GM04504 (cell line): ENCODE results near the gene PTPRN2.
"Not testable (repeated sequence)": the region's sequence is repeated elsewhere in the genome, so short reads cannot be mapped to it uniquely, and the experiment has no call there.

Source experiments
- DNase-seq: peaks from one replicate; pipeline ENCODE4 v3.0.0-alpha.2; 2012; ENCODE audit warnings: low read depth

PTPRN2 gene

DNA sequence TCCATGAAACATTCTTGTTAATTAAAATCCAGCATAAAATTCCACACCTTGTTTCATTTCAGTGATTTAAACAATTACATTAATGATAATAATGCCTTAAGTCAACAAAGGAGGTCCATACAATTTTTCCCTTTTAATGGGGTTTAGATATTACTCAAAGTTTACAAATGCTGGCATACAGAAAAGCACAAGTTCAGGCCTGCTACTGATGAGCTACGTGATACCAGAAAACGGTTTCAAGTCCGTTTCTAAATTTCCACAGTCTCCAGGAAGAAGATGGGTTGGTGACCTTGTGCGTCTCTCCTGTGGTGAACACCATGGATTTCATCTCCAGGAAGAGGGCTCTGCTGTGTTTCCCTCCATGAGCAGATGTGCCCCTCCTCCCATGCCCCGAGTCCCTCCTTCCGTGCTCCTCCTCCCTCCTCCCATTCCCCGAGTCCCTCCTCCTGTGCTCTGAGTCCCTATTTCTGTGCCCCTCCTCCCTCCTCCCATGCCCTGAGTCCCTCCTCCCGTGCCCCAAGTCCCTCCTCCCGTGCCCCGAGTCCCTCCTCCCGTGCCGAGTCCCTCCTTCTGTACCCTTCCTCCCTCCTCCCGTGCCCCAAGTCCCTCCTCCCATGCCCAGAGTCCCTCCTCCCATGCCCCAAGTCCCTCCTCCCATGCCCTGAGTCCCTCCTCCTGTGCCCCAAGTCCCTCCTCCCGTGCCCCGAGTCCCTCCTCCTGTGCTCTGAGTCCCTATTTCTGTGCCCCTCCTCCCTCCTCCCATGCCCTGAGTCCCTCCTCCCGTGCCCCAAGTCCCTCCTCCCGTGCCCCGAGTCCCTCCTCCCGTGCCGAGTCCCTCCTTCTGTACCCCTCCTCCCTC is 201.9 kb downstream of the PTPRN2 start:
- DNase-seq: not testable (repeated sequence)

DNA sequence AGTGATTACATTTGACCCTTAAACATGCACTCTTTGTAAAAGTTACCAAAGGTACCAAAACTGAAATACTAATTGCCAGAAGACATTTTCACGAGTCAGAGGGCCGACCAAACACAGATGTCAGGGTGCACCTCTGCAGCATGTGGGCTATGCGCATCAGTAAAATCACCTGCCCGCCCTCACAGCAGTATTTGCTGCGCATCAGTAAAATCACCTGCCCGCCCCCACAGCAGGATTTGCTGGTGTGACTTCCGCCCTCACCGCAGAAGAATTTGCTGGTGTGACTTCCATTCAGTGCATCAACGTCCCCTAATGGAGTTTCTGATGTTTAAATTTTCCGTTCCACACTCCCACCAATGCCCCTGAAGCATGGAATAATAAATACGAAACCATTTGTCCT is 202.9 kb downstream of the PTPRN2 start:
- no peak for DNase-seq

DNA sequence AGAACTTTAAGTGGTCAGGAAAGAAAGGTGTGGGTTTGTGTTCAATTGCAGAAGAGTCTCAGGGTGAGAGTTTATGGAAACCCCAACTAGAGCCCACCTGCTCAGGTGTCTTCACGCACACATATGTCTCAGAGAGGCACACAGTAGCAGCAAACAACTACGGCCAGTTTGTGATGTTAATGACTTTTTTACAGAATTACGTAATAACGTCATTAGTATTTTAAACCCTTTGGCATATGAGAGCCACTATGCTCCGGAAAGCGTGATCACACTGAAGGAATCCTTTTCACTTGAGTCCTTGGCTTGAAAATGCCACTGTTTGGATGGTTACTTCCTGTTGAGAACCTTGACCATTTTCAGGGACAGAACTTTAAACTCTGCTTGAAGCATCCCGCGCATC is 204.0 kb downstream of the PTPRN2 start:
- DNase-seq: no peak

DNA sequence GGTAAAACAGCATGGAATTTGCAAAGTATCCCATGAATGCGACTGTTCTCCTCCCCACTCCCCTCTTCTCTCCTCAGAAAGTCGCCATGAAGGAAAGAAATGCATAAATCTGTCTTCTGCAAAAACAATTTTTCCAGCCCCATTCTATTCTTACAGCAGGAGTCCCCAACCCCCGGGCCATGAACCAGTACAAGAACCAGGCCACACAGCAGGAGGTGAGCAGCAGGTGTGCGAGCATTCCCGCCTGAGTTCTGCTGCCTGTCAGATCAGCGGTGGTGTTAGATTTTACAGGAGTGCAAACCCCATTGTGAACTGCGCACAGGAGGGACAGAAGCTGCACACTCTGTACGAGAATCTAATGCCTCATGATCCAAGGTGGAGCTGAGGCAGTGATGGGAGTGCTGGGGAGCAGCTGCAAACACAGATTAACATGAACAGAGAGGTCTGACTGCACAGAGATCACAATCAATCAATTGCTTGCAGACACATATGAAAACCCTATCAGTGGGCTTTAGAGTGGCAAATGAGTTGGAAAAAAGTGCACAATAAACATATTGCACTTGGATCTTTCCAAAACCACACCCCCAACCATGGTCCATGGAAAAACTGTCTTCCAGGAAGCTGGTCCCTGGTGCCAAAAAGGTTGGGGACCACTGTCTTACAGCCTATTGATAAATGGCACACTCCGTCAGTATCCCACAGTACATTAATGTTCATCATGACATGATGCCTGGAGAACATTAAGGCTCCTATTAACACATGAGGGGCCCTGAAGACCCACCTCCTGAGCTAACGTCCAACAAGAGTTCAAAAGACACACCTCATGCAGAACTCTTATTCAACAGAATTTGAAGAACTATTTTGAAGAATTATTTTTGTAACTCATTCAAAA is 205.0 kb downstream of the PTPRN2 start:
- no peak for DNase-seq

DNA sequence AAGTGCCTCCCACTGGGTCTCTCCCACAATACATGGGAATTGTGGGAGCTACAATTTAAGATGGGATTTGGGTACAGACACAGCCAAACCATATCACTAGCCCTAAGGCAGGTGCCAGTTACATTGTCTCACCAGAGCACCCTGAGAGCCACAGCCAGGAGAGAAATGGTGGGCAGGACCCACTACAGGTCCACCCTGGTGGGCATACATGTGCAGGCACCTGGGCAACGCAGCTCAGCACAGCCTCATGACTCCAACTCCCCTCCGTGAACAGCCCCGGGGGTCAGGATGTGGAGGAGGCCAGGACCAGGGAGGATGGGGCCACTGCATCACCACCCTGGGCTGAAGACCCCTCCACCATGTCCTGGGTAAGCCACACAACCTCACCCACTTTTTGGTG is 205.7 kb downstream of the PTPRN2 start:
- no peak for DNase-seq

DNA sequence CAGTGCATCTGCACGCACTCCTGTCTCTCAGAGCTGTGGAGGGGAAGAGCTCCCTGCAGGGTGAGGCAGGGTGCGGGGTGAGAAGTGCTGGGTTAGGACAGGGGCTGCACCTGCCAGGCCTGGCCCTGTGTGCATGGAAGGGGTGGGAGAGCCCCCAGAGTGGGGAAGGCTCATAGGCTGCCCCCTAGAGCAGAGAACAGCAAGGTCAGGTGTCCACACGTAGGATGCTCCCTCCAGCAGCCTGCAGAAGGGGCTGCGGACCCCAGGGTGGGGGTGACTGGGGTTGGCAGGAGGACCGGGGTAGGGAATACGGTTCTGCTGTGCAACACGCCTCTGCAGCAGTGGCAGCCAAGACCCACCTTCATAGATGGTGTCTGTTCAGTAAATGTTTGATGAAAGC is 208.6 kb downstream of the PTPRN2 start:
- DNase-seq: no peak

DNA sequence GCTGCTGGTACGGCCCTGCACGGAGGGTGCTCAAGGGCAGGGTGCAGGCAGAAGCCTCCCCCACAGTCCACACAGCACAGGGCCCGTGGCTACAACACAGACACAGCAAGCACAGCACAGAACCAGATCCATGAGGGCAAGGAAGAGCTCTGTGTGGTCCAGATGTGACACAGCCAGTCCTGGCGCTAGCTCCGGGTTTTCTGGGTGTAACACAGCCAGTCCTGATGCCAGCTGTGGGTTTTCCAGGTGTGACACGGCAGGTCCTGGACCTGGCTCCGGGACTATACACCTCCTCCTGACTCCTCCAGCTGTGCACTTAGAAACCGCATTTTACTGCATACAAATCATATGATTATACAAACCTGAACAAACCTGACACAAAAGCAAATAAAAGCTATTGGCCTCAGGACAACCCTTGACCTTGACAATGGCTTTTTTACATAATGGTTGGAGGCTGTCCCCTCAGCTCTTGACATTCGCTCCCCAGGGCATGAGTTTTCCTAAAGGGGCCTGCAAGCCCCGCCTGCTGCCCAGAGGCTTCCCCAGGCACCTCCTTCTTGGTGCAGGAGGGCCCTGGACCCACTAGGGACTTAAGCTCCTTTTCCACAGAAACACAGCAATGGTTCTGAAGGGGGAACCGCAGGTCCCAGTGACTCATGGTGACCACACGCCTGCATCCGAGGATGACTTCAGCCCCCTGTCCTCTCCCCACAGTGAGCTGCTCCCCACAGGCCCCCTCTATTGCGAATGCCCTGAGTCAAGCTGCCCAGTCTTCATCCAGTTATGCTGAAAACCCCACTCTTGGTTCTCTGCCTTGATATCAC is 209.6 kb downstream of the PTPRN2 start:
- DNase-seq: no peak

DNA sequence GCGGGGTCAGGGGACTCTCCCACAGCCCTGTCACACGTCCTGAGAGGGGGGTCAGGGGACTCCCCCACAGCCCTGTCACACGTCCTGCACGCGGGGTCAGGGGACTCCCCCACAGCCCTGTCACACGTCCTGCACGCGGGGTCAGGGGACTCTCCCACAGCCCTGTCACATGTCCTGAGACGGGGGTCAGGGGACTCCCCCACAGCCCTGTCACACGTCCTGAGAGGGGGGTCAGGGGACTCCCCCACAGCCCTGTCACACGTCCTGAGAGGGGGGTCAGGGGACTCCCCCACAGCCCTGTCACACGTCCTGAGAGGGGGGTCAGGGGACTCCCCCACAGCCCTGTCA is 210.8 kb downstream of the PTPRN2 start:
- not testable (repeated sequence) for DNase-seq

DNA sequence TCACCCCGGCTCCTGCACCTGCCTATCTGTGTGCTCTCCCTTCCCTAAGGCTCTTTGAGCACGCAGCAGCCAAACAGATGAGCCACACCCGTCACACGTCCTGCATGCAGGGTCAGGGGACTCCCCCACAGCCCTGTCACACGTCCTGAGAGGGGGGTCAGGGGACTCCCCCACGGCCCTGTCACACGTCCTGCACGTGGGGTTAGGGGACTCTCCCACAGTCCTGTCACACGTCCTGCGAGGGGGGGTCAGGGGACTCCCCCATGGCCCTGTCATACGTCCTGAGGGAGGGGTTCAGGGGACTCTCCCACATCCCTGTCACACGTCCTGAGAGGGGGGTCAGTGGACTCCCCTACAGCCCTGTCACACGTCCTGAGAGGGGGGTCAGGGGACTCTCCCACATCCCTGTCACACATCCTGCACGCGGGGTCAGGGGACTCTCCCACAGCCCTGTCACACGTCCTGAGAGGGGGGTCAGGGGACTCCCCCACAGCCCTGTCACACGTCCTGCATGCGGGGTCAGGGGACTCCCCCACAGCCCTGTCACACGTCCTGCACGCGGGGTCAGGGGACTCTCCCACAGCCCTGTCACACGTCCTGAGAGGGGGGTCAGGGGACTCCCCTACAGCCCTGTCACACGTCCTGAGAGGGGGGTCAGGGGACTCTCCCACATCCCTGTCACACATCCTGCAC is 211.3 kb downstream of the PTPRN2 start:
- not testable (repeated sequence) for DNase-seq

DNA sequence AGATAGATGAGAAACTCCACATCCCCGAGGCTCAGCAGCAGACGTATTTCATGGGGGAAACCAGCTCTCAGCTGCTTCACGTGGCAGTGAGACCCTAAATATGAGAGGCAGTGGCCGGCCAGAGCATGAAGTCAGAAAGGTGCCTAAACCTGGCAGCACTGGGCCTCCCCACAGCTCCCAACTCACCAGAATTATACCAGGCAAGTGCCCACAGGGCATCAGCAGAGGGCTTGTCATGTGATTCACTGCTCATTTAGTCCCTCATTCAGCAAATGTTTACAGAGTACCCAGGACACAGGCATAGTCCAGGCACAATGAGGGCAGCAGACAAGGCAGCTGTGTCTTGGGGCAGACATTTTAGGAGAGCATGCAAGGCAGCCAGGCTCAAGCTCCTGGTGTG is 212.6 kb downstream of the PTPRN2 start:
- DNase-seq: no peak

DNA sequence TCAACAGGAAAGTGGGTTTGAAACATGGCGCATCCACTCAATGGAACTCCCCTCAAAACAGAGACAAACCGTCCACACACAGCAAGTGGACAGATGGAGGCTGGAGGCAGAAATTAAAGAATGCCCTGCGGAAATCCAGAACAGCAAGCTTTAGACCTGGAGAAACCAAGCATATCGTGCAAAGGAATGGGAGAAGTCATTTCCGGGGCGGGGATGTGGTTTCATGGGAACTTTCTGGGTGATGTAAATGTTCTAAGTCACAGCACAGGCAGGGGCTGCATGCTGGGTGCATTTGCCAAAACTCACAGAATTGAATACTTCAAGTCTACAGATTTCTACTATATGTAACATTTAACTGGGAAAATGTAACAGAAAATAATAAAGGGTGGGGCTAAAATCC is 213.0 kb downstream of the PTPRN2 start:
- no peak for DNase-seq

DNA sequence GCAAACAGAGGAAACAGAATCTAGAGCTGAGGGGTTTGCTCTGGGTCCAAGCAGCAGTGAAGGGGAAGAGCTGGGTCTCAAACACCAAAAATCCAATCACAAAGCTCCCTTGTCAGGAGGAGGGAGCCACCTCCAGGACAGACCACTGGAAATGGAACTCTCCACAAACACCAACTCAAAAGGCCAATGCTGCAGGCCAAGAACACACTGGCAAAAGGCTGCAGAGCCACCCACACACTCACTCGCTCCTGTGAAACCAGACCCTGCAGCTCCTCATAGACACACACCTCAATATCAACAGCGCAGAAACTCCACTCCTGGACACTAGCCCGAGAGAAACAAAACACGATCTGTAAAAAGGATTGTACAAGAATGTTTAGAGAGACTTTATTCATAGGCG is 213.5 kb downstream of the PTPRN2 start:
- no peak for DNase-seq

DNA sequence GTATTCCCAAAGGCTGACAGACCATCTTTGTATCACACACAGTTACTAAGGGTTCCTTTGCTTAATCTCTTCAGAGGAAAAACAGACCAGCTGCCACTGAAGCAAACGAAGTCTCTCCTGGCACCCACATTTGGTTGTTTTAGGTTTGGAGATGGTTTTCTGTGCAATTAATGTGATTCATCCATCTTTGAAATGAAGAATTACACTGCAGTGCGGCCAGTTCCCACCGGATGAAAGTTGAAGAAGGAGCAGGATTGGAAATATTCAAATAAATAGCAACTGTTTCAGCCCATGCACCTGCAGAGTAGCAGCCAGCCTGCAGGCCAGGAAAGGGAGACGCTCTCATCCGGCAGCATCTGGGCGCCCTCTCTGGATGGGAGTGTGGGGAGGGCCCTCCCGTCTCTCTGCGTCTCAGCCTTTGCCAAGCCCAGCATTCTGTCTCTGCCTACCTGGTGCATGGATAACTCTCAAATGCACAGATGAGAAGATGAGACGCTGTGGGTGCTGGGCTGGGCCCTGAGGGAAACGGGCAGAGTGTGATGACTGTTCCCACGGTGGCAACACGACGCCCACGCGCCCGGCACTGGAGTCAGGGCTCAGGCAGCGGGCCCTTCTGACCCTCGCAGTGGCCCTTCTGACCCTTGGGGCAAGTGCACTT is 214.0 kb downstream of the PTPRN2 start:
- DNase-seq: no peak

DNA sequence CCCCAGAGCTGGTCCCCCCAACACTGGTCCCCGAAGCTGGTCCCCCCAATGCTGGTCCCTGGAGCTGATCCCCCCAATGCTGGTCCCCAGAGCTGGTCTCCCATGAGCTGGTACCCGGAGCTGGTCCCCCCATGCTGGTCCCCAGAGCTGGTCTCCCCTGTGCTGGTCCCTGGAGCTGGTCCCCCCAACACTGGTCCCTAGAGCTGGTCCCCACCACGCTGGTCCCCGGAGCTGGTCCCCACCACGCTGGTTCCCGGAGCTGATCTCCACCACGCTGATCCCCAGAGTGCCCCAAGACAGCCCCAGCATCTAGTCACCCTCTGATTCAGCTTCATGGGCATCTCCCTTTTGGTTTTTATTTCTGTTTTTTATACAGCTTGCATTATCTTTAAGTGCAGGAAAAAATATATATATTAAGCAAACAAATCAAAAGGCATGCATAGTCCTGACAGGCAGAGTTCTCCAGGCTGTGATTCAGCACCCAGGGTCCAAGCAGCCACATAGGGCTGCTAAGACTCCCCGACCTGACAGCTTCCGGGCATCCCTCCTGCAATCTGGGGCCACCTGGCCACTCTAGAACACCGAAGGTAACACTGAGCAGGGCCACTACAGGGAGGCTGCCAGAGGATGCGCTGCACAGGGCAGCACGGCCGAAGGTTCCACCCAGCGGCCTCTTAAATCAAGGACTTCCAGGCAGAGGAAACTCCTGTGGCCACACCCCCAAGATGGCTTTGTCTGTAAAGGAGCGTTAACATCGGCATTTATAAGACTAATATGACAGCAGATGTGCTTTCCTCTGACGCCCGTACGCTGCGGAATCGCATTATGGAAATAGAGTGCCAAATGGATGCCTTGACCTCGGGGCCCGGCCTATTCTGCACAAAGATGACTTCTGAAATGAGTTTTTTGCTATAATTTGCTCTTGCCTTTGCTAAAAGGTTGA is 215.0 kb downstream of the PTPRN2 start:
- DNase-seq: no peak

DNA sequence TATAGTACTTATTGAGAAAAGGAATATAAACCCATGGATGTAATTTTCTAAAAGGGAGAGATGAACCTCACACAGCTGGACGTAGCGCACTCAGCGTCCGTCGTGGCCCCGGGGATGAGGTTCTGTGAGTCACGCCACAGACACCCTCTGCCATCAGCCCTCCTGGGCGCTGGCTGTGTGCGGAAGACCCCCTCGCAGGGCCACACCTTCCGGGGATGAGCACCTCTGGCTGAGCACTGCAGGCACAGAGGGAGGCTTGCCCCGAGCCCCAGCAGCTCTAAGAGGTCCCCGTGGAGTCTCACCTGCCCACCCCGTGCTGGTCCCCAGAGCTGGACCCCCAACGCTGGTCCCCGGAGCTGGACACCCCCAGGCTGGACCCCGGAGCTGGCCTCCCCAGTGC is 215.8 kb downstream of the PTPRN2 start:
- no peak for DNase-seq

DNA sequence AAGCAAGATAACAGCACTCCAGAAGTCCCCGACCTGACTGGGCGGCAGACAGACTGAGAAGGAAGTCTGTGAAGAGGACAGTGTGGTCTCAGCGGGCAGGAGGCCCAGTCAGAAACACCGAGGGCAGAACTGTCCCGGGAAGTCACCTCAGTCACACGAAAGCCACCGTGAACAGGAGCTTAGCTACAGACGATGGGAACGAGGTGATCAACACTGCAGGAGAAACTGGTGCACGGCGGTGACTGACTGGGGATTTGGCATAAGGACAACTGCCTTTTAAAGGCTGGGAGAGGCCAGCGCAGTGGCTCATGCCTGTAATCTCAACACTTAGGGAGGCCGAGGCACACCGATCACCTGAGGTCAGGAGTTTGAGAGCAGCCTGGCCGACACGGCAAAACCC is 217.8 kb downstream of the PTPRN2 start:
- DNase-seq: no peak

DNA sequence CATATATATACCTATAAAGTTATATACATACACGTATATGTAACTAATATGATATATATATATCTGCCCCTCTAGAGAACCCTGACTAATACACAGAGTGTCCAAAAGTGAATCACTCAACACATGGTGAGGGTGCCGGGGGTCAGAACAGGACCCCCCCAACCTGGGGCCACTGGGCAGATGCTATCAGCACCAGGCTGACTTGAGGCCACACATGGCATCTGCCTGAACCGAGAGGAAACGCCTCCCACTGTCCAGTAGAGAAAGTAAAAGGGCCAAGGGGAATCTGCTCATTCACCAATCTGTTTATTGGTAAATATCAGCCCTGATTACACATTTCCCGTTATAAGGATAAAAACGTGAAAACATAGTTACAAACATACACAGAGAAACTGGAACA is 218.3 kb downstream of the PTPRN2 start:
- no peak for DNase-seq

DNA sequence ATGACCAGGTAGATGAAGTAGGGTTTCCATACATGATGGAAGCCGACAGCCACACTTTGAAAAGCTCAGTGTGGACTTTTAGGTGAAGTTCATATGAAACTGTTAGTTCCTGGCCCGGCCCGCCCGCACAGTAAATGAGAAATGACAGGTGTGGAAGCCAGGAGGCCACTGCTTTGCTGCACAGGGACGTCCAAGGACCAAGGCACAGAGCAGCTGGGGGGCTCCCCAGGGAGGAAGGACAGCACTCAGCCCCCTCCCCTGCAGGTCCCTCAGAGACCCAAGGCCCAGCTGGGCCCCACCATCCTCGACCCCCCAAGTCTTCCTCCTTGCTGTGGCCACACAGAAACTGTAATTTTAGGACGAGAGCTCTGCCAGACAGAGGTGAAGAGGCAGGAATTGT is 219.2 kb downstream of the PTPRN2 start:
- DNase-seq: no peak

DNA sequence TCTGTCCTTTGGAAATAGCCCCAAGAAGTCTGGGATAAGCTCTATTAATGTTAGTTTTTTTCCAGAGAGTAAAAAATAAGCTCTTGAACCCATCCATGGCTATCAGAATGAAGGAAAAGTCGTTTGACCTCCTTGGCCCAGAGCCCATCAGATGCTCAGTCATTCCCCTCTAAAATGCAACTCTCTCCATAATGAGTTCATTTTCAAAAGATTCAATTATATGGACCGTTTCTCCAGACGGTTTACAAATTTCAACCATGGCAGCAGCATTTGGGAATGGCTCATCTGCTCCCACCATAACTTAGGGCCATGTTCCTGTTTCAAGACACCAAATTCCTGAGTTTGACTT is 220.0 kb downstream of the PTPRN2 start:
- no peak for DNase-seq

DNA sequence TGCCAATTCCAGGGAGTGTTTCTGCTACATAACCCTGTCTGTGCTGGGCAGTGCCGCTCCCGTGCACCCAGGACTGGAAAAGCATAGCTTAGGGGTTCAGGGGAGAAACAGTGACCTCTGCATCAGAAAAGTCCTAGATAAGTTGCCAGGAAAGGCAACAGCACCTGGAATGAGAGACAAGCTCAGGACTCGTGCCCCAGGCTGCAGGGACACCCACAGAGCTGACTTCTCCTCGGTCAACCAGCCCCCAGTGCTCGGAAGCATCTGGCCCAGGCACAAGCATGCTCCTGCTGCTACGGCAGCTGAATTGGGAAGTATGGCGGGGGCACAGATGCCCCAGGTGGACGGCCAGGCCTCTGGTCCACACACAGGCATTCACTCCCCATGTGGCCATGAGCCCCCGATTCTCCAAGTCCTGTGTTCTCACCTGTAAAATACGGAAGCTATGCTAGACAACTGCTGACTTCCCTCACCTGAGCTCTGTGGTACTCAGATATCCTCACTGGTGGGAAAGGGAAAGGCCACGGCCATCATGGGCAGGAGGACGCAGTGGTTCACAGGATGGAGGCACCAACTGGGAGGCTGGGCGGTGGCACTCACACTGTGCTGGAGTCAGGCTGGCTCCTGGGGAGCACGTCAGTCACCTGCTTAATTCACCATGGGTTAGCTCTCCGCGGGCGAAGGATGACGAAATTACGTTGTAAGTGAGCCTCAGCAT is 220.5 kb downstream of the PTPRN2 start:
- no peak for DNase-seq
